Stimulated activated CD8-positive, alpha-beta memory T cell treated with anti-CD3 and anti-CD28 coated beads, Interleukin-4, amount 100 ng/mL, for 4 hours (primary cell): ENCODE data around the gene ZNF598.
"Not testable (repeated sequence)": the region's sequence is repeated elsewhere in the genome, so short reads cannot be mapped to it uniquely, and the experiment has no call there.

Experiments used
- DNase-seq, 2 donors: peaks; one replicate each; pipeline ENCODE4 v3.0.0-alpha.2; 2020; ENCODE audit warnings: low read depth in 2 of 2, low spot score in 1 of 2

ZNF598 gene

DNA sequence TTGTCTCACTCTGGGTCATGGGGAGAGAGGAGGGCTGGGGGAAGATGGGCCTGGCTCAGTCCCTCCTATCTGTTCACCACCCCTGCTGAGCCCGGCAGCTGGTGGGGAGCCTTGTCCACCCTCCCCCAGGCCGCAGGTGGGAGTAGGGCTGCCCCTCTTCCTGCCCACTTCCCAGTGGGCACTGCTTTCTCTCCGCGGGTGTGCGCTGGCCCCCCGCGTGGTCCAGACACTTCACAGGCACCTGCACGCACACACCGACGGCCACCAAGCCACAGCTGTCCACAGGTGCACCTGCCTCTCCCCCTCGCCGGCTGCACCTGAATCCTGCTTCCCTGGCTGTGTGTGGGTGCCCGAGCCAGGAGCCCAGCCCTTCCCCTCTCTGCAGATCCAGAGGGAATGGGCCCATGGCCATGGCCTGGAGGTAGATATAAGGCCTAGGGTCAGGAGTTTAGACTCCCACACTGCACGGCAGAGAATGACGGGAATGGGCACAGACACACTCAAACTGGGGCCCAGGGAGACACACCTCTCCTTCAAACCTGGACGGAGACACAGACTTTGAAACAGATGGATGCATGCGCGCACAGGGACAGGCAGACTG, 19.1 kb upstream of the ZNF598 start:
- DNase-seq, result no peak

DNA sequence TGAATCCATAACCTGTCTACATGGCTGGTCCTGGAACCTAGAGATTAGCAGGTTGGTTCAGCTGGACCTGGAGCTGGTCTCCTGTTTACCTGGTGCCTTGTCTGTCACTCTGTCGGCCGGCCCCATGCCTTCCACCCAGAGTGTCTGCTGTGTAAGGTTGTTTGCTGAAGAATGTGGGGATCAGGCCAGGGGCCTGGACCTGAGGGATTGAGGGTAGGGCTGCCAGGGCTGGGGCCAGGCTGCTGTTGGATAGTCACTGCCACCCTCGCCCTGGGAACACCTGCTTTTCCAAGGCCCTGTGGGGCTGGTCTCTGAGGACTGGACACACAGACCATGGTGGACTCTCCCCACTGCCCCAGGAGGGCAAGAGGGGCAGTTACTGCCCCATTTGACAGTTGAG, 18.5 kb upstream of the ZNF598 start:
- no peak for DNase-seq

DNA sequence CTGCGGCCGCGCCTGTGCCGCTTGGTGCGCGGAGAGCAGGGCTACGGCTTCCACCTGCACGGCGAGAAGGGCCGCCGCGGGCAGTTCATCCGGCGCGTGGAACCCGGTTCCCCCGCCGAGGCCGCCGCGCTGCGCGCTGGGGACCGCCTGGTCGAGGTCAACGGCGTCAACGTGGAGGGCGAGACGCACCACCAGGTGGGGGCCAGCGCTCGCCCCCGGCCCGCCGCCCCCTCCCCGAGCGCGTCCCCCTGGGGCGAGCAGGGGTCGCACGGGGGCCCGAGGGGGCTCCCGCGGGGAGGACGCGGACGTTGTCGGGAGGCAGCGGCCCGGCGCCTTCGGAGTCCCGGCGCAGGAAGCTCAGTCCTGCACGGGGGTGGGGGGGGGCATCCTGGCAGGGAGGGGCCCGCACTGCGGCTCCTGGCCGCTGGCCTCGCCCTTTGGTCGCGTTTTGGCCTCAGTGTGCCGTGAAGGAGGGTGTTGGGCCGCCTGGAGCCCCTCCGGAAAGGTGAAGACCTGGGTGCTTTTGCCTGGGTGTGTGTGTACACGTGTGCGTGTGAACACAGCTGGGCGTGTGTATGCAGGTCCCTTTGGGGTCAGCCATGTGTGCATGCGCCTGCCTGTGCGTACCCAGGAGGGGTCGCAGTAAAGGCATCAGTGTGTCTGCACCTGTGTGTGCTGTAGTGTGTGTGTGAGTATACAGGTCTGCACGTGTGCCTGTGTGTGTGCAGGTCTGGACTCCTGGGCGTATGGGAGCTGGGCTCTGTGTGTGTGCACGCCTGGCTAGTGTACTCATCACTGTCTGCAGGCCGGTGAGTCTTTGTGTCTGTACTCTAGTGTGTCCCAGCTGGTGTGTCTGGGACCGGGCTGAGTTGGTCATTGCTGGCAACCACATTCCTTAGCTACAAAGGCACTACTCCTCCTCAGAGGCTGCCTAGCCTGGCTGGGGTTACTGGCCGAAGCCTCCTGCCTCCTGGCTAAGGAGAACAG, 17.7 kb upstream of the ZNF598 start:
- DNase-seq, result no peak

DNA sequence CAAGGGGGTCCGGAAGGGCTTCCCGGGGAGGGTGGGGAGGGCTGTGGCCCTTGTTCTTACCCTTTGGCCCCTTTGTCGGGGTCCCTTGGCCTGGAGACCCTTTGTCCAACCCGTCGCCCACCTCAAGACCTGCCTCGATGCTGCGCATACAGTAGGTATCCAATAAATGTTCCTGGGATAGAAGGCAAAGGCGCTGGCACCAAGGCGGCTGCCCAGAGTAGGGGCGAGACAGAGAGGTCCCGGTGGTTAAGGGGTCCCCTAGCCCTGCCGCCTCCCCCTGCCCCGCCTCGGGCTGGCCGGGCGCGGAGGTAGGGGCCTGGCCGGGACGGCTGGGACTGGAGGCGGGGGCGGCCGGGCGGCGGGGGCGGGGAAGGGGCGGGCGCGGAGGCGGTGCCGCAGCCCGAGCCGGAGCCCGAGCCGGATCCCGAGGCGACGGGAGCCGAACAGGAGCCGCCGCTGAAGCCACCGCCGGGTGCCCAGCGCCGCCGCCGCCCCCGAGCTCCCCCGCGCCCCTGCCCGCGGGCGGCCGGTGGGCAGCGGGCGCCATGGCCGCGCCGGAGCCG, 16.9 kb upstream of the ZNF598 start, which contains the start of gene NHERF2:
NHERF2 (plus strand) TSS at position 442 of the 563 bp plus-strand sequence; CDS start at position 546, 104 bp downstream.
- no peak for DNase-seq

DNA sequence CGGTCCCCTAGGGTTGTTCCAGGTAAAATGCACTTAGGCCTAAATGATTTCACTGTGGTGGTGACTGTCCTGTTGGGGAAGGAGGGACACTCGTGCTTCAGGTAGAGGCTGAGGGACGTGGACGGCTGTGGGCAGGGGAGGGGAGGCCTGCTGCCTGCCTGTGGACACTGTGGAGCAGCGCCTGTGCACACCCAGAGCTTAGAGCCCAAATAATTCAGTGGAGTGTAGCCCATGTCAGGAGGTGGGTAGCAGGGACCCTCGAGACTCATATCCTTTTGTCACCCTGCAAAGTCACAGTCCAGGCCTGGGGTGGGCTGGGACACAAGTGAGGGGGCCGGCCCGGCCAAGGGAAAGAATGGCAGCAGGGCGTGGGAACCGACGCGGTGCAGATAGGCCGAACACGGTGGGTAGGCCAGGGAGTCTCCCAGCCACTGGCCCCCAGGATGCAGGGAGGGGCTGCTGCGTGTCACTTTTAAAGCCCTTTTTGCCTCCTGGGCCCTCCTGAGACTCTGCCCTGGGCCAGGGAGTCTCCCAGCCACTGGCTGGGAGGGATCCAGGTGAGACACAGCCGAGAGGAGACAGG, 16.3 kb upstream of the ZNF598 start:
- no peak for DNase-seq

DNA sequence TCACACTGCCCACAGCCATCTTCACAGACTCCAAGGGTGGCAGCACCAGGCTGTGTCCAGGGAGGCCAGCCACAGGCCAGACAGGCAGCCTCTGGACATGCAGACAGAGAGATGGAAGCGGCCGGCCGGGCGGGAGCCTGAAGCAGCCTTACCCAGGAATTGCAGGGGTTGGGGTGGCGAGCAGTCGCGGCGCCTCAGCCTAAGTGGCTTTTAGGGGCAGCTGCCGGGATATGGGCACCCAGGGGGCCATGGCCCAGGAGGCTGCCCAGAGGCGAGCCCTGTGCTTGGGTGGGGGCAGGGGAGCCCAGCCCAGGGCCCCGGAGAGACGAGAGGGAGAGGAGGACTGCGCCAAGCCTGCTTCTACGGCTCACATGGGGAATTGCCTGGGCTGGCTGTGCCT, 15.6 kb upstream of the ZNF598 start:
- DNase-seq, result no peak

DNA sequence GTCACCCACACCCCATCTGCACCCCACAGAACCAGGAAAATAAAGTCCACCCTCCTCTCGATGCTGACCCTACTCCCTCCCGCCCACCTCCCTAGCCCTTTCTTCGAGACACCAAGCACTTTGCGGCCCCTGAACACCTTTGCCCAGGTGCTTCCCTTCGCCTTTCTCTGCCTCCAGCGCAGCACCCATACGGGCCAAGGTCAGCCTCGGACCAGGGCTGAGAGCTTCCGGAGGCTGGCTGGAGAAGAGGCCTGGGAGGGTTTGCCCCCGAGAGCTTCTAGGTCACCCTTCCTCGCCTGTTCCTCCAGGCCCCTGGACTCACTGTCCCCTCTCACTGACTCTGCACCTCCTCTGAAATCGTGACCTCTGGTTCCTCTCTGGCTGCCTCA, 14.4 kb upstream of the ZNF598 start:
- DNase-seq, result no peak

DNA sequence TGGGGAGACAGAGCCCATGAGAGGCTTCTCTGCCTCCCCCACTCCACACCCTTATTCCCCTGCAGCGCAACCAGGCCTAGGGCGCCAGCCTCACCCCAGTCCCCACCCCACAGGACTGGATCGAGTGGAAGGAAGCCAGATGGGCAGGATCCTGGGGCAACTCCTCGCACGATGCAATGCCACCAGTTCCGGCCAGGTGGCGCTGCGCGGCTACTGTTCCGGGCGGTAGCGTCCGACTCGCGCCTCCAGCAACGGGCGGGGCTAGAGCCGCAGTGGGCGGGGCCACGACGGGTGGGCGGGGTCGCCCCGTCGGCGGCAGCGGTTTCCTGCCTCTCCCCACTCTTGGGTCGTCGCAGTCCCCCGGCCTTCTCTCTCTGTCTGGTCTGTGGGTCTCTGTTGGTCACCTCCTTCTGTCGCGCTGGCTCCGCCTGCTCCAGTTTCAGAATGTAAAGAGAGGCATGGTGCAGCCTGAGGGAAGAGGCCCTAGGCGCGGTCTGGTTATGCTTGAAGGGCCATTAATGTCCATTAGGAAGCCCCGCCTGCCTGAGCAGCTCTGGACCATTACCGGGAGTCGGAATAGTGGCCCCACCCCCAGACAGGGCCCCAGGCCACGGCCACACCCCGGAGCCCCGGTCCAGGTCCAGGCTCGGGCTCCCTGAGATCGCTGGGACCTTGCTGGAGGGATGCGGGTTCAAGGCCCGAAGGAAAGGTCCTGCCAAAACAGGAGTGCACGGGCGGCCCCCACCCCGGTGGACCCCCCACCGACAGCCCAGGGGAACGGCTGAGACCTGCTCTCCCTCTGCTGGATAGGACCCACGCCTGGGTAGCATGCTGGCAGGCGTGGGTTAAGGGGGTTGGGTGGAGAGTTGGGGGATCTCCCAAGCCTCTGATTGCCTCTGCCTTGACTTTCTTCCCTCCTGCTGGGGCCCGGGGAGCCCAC, 13.7 kb upstream of the ZNF598 start:
- DNase-seq, result peak; percentile 89 to 93

DNA sequence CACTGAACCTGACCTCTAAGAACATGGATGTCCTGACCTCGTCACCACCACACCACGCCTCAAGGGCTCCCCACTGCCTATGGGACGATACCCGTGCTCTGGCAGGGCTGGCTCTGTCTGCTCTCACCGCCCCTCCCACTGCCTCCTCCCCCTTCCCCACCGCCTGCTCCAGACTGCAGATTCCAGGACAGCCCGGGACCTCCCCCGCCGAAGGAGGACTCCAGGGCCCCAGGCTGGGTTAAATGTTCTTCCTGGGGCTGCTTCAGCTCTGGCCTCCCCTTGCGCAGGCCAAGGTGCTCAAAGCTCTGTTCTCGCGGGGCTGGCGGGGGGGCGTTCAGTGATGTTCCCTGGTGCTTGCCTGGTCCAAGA, 13.1 kb upstream of the ZNF598 start:
- no peak for DNase-seq

DNA sequence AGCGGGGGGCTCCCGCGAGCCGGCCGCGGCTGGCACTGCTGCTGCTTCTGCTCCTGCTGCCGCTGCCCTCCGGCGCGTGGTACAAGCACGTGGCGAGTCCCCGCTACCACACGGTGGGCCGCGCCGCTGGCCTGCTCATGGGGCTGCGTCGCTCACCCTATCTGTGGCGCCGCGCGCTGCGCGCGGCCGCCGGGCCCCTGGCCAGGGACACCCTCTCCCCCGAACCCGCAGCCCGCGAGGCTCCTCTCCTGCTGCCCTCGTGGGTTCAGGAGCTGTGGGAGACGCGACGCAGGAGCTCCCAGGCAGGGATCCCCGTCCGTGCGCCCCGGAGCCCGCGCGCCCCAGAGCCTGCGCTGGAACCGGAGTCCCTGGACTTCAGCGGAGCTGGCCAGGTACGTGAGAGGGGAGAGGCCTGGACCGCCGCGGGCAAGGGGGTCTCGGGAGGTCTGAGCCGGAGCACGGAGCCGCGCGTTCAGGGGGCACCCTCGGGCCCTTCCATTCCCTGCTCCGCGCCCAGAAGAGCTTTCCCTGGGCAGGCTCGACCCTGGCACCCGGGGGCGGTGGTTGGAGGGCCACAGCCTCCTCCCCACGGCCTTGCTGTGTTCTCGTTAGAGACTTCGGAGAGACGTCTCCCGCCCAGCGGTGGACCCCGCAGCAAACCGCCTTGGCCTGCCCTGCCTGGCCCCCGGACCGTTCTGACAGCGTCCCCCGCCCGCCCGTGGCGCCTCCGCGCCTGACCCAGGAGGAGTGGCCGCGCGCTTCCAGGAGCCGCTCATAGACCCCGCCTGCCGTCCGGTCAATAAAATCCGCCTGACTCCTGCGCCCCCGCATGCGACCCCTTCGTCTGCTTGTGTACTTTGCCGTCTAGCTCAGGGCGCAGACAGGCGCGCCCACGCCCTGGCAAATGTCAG, 10.6 kb upstream of the ZNF598 start:
- DNase-seq, result no peak

DNA sequence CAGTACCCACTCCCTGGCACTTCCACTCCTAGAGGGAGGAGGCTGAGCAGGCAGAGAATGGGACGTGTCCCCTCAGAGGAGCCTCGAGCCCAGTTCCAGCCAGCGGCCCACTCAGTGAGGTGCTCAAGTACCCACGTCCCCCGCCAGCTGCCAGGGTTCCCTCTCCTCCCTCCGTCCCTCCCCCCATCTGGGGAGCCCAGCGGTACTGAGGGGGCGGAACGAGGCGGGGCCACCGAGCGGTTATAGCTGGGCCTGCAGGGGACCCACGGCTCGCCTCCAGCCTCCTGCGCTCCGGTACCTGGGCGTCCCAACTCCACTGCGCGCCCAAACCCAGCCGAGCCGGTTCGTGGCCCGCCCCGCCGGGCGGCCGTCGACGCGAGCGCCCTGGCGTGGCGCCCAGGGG, 9.9 kb upstream of the ZNF598 start, which contains the start of gene NPW:
NPW (plus strand) TSS at position 268 of the 403 bp plus-strand sequence.
- no peak for DNase-seq

DNA sequence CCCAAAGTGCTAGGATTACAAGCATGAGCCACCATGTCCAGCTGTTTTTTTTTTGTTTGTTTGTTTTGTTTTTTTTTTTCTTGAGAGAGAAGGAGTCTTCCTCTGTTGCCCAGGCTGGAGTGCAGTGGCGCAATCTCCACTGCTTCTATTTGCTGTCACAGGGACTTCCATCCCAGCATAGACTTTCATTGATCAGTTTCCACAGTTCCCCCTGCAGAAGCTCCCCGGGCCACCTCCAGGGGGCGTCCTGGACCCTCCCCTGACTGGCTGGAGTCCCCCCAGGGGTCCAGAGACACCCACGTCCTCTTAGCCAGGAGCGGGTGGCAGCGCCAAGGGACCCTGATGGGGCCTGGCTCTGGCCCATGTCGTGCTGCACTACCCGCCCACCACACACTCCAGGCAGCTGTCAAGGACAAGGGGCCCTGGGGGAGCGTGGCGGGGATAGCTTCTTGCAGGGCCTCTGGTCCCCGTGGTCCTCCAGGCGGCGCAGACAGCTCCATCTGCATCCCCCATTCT, 6.8 kb upstream of the ZNF598 start:
- no peak for DNase-seq

DNA sequence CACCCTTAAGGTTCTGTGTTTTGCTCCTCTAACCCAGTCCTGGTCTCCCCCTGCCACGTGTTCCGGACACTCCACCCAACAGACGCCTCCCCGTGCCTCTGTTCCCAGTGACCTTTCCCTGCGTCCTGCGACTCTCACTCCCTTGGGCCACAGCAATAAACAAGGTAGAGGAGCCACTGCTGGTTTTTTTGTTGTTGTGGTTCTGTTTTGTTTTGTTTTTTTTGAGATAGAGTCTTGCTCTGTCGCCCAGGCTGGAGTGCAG, 6.3 kb upstream of the ZNF598 start:
- DNase-seq, result no peak

DNA sequence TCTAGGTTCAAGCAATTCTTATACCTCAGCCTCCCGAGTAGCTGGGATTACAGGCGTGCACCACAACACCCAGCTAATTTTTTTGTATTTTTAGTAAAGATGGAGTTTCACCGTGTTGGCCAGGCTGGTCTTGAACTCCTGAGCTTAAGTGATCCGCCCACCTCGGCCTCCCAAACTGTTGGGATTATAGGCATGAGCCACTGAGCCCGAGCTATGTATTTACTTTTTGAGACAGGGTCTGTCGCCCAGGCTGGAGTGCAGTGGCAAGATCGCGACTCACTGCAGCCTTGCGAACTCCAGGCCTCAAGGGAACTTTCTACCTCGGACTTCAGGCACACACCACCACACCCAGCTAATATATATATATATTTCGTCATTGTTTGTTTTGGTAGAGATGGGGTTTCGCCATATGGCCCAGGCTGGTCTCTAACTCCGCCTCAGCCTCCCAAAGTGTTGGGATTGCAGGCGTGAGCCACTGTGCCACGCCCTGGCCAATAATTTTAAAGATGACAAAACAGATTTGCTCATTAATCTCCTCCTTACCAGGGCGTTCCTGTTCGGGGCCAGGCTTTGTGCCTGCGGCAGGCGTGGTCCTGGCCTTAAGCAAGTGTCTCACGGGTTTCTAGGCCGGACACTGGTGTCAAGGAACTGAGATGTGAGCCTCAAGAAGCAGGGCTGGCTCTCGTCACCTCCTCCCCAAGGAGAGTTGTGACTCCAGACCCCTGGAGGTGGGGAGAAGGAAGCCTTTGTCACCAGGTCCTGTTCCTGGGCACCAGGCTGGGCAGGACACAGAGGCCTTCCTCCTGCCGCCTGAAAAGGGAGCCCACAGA, 5.7 kb upstream of the ZNF598 start:
- DNase-seq, result no peak

DNA sequence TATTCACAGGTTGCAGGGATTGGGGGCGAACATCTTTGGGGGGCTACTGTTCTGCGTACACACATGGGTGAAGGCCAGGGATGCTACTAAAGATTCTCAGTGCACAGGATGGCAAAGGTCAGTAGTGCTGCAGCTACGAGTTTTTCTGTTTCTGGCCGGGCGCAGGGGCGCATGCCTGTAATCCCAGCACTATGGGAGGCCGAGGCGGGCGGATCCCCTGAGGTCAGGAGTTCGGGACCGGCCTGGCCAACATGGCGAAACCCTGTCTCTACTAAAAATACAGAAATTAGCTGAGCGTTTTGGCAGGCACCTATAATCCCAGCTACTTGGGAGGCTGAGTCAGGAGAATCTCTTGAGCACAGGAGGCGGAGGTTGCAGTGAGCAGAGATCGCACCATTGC, 3.9 kb upstream of the ZNF598 start:
- DNase-seq, result no peak

DNA sequence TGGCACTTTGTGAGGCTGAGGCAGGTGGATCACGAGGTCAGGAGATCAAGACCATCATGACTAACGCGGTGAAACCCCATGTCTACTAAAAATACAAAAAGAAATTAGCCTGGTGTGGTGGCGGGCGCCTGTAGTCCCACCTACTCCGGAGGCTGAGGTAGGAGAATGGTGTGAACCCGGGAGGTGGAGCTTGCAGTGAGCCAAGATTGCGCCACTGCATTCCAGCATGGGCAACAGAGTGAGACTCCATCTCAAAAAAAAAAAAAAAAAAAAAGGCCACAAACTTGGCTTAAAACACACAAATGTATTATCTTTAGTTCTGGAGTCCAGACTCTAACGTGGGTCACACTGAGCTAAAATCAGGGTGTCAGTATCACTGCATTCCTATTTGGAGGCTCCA, 2.1 kb upstream of the ZNF598 start:
- not testable (repeated sequence) for DNase-seq

DNA sequence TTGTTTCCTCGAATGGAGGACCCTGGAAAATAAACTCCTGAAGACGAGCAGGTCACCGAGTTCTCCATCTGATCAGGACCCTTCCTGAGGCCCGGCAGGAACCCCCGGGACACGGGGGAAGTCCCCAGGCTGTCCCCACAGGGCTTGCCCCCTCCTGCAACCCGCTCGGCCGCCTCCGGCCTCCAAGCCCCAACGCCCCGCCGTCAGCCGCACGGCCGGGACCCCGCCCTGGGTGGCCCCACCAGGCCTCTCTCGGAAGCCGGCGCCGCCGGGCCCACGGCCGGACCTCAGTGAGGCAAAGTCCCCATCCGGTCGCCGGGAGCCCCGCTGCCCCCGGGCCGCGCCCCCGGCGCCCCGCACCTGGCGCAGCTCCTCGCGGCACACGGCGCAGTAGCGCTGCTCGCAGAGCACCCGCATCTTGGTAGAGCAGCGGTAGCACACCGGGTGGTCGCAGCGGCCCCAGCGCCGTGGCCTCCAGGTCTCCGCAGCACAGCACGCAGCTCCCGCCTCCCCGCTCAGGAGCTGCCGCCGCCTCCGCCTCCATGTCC, 383 bp downstream of the ZNF598 start:
- DNase-seq, result no peak

DNA sequence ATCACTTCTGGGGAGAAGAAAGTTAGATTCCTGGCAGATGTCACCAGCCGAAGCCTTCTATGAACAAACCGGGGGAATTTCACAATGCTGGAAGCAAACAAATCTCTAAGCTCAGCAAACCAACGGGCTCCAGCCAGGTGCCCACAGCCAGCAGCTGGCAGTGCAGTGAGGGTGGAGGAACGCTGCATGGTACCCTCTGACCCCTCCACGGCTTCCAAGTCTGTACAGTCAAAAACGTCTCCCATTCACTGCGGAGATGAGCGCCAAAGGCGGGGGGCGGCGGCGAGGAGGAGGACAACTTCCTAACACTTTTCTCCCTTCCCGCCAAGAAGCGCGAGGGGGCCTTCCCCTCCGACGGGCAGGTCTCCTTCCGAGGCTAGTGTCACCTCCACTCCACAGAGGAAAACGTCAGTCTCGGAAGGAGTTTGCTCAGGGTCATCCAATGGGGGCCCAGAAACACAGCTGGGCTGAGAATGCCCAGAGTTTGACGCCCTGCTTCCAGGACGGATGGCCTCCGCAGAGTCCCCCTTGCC, 924 bp downstream of the ZNF598 start:
- no peak for DNase-seq
